Suprapubic skin (tissue), 4 donors: ENCODE measurements around the gene KCNJ18. TPM values are rescaled to one million over a fixed set of nuclear protein-coding genes. Genes with fewer than 3 reads are reported as not detected.
"Not testable (repeated sequence)": the region's sequence is repeated elsewhere in the genome, so short reads cannot be mapped to it uniquely, and the experiment has no call there.

ENCODE experiments used
- DNase-seq, 2 donors: peaks; one replicate each; pipeline ENCODE4 v3.0.0-alpha.2; 2019; ENCODE audit warnings: low spot score in 2 of 2
- H3K27ac ChIP-seq: fragments of 200-600 bp; sonication (generic); one replicate; pipeline ENCODE4 v1.5.1; 2019
- H3K27me3 ChIP-seq: fragments of 200-600 bp; sonication (generic); one replicate; pipeline ENCODE4 v1.5.1; 2019
- H3K36me3 ChIP-seq: fragments of 200-600 bp; sonication (generic); one replicate; pipeline ENCODE4 v1.5.1; 2019
- H3K4me1 ChIP-seq: fragments of 200-600 bp; sonication (generic); one replicate; pipeline ENCODE4 v1.5.1; 2019
- H3K4me3 ChIP-seq: fragments of 200-600 bp; sonication (generic); one replicate; pipeline ENCODE4 v1.5.1; 2019; ENCODE audit warnings: mild to moderate bottlenecking
- H3K9me3 ChIP-seq: fragments of 200-600 bp; sonication (generic); one replicate; pipeline ENCODE4 v1.5.1; 2019
- WGBS: methylation state at CpG from one replicate; pipeline ENCODE4 v1.1.5; 2018; 5-methylcytosine and 5-hydroxymethylcytosine counted together
- total RNA-seq, 4 donors: library from RNA; depleted of rRNA; stranded (reverse); fragments of >200 nt; gene quantifications; one replicate each; pipeline ENCODE4 v1.1.0, GENCODE V29; 2016

Gene KCNJ18
- total RNA-seq, 4 donors from 2014 or later, result 2.3 to 32.9 (median 19.3) TPM

DNA sequence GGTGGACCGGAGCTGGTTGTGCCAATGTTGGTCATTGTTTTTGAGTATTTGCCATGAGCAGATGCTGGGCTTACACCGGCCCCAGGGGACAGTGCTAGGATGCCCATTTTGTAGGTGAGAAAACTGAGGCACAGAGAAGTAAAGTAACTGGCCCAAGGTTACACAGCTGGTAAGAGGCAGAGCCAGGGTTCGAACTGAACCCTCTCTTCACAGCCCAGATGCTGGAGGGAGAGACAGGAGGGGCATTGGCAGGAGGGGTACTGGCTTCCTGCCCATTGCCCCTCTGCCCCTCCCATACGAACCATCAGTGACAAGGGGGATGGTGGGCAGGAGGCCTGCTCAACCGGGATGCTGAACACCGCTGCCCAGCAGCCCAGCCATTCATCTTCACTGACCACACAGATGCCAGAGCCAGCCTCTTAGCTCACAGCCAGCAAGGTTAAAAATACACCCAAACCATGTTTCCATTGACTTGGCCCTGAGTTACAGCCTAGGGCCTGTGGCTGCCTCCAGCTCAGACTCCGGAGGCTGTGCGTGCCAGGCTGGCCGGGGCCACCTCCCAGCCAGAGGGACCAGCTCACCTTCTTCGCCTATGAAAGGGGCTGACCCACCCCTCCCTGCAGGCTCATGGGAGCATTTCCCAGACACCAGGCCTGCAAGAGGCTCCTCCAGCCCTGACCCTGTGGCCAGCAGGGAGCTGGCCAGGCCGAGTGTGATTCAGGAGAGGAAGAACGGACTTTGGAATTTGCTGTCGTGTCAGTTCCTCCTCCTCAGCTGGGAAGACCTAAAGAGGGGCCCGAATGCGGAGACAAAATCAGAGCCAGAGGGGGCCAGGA, 57.6 kb downstream of the KCNJ18 start:
- H3K27ac ChIP-seq, H3K27me3 ChIP-seq, H3K4me1 ChIP-seq, DNase-seq, H3K36me3 ChIP-seq, H3K4me3 ChIP-seq, H3K9me3 ChIP-seq: not testable (repeated sequence)
- 84% methylated on average over 9 of the region's 15 CpGs for WGBS

- DNase-seq, H3K36me3 ChIP-seq, H3K4me3 ChIP-seq, H3K27ac ChIP-seq, H3K9me3 ChIP-seq, H3K4me1 ChIP-seq, H3K27me3 ChIP-seq: not testable (repeated sequence)
- 57% methylated on average over 2 of the region's 2 CpGs for WGBS
Measured at GRCh38 chr17:21751111-21751510, 58.8 kb downstream of the KCNJ18 start.
